GM18508 (cell line): Measurements from ENCODE around the gene CMTM4.
"Not testable (repeated sequence)": the region's sequence is repeated elsewhere in the genome, so short reads cannot be mapped to it uniquely, and the experiment has no call there.

ENCODE experiments used
- ATAC-seq: cut with Tn5 transposase; IDR thresholded peaks from one replicate; pipeline ENCODE4 v1.9.1; 2021; ENCODE audit warnings: moderate number of reproducible peaks; ENCODE audit not compliant: insufficient read depth, unreplicated experiment

The CMTM4 gene

DNA sequence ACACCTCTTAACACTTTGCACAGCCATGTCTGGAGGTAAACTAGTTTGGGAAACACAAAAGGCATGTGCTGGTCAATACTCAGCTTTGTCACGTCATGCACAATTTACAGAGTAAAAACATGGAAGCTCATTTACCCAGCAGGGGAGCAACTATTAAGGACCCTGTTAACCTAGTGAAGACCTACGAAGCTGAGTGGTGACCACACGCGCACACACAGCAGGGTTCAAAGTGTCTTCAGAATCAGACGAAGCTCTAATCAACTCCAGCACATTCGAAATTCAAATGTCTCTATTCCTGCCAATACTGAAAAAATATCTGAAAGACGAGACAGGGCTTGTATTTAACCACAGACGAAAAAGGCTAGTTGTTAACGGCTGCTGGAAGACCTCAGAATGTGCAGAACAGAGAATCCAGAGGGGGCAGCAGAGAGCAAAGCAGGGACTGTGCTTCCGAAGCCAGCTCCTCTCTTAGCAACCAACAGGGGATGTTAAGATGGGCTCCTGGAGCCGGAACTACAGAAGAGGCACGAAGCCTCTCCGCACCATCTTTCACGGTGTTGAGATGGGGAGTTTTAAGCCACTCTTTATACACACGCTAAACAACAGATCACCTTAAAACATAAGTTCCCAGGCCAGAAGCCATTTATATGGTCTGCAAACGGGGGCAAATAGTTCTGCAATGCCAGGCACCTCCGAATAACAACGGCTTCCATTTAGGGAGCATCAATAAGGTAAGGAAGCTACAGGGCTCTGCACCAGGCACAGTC lies 45.7 kb downstream of the CMTM4 start:
- ATAC-seq = no peak

DNA sequence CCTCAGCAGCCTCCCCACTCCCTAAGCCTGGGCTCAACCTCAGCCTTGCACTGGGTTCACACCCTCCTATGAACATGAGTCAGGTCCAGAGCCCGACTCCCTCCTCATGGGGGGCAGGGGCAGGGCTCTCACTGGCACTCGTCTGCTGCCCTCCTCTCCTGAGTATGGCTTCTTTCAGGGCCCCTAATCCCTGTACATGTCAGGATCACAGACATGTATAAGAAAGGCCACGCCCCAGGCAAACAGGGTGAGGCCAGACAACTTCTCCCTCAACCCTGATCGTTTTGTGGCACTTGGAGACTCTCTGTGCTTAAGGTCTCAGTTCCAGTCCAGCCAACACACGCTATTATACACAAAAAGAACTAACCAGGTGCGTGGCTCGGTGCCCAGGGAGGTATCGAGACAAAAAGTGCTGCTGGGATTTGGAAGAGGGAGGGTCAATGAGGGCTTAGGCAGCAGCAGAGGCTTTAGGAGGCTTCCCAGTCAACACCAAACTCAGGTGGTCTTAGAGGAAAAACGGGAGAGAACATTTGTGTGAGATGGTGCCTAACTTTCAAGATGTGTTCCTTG lies 46.8 kb downstream of the CMTM4 start:
- ATAC-seq = no peak

DNA sequence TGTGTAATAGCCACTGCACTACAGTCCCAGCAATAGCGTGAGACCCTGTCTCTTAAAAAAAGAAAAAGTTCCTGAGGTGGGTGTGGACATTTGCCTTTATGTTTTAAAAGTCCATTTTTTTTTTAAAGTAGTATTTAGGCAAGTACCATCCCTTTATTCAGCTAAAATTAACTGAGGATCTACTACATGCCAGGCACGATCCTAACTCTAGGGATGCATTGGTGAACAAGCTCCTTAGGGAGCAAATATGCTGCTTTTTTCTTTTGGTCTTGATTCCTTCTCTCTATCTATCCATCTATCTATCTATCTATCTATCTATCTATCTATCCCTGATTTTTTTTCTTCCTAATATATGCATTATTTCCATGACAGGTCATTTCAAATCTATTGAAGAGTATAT lies 47.4 kb downstream of the CMTM4 start:
- ATAC-seq = no peak

DNA sequence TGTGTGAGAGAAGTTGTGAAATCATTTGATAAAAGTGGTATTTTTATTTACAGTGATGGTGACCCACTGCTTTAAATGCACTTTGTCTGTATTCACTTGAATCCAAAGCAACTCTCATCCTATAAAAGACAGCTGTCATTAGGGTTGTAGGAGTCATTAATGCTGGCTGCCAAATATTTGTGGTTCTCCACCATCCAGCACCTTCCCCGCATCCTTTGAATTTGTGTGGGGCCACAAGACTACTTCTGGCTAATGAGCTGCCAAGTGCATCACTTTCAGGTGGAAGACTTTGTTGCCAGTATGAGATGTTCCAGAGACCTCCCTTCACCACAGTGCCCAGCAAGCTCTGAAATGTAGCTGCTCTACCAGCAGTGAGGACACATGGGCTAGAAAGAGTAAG lies 48.7 kb downstream of the CMTM4 start:
- no peak for ATAC-seq

DNA sequence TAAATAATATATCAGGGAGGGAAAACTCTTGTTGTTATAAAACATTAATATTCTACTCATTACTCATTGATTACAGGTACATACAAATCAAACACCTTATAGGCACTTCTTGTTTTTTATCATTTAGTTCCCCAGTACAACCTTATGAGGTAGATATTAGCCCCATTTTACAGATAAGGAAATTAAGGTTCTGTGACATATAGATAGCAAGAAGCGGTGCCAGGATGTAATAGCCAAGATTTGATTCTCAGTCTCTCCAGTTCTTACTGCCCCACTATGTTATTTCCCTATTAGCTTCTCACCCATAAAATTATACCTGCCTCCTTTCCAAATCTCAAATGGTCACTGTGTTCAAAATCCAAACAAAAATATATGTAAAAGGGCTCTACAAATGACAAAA lies 55.2 kb downstream of the CMTM4 start:
- no peak for ATAC-seq

DNA sequence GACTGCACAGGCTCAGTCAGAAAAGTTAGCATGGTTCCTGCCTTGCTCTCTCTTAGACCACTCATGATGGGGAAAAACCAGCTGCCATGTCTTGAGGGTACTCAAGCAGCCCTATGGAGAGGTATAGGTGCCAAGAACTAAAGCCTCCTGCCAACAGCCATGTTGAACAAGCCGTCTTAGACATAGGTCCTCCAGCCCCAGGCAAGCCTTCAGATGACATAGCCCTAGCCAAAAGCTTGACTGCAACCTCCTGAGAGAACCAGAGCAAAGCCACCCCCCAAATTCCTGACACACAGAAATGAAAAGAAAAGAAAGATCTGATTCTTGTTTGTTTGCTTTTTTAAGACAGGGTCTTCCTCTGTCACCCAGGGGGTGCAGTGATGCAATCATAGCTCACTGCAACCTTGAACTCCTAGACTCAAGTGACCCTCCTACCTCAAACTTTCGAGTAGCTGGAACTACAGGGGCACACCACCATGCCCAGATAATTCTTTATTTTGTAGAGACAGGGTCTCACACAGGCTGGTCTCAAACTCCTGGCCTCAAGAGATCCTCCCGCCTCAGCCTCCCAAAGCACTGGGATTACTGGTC lies 55.7 kb downstream of the CMTM4 start:
- no peak for ATAC-seq

DNA sequence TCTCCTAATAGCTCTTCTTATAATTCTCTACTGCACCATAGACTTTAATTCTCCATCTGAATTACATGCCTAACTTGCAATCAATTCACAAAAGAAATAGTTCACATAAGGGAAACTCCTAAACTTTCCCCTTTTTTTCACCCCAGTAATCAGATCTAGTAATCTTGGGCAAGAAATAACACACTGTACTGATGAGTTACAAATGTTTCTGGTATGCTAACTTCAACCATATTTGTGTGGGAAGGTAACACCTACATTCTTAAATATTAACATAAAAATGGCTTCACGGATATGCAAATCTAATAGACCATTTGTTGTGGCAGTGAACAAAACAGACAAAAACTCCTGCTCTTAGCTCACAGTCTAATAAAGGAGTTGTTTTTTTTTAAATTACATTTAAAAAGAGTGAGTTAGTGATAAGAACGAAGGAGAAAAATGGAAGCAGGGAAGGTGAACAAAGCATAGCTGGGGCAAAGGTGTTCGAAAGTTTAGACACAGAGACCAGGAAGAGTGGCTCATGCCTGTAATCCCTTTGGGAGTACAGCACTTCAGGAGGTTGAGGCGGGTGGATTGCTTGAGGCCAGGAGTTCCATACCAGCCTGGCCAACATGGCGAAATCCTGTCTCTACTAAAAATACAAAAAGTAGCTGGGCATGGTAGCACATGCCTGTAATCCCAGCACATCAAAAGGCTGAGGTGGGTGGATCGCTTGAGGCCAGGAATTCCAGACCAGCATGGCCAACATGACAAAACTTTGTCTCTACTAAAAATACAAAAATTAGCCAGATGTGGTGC lies 57.3 kb downstream of the CMTM4 start:
- ATAC-seq = no peak

DNA sequence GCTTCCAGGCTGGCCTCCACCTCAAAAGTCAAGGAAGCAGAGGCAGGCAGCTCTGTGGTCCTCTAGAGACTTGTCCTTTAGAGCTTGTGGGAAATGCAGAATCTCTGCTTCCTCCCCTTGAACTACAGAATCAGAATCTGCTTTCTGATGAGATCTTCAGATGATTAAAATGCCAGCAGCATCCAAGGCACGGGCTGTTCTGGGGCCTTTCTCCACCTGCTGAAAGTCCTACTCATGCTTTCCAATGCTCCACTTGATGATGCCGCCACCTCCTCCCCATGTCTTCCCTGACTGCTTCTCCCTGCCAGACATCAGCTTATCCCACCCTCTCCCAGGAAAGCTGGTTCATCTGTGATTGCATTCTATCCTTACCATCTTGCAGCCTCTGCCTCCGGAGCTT lies 58.7 kb downstream of the CMTM4 start:
- no peak for ATAC-seq

DNA sequence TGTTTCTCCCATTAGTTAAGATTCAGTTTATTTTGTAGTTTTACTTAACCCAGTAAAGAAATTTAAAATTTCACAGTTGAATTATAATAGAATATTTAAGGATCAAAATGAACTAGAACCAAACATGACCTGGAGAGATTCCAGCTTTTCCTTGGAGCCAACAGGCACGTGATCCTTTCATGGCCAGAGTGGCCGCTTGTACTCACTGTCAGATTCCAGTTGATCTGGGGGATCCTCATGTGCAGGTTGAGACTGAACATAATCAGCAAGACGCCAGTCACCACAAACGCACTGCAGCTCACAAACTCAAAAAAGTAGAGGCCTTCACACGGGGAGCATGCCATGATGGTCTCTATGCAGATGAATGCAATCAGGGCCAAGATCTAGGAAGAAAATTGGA lies 60.3 kb downstream of the CMTM4 start:
- no peak for ATAC-seq

DNA sequence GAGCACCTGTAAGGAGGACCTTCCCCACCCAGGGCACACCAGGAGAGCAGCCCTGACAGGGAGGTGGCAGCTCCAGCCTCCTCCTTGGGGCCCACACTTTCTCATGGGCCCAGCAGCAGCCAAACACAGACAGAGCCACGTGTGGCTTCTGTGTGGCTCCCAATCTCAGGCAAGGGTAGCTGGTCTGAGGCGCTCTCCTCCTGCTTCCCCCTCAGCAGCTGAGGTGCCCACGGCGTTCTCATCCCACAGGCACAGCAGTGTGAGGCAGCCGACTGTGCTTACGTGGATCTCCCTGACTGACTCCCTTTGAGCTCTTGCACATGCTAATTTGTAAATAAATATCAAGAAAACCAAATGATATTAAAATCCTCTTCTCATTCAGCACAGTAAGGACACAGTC lies 61.1 kb downstream of the CMTM4 start:
- ATAC-seq = no peak

DNA sequence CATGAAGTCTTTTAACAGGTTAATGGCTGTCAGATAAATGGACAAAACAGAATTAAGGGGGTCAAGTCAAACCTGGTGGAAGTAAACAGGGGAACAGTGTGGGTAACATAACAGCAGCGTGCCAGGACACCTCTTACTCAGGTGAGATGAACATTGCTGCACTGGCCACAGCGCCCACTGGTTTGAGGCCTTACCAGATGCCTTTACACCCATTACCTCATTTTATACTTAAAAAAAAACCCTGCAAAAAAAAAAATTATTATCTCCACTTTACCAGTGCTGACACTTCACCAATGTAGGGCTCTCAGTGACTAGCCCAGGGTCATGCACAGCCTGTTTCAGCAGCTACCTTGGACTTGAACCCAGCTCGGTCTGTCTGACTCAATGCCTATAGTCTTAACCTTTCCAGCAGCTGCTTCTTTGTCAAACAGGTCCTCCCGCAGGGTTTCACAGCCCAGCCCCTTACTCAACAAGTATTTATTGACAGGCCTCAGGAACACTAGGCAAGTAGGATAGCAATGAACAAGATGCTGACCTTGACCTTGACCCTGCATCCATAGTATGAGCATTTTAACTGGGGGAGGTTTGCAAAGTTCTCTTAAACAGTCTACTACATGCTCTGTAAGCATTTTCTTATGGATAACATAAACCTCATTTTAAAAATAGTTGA lies 61.9 kb downstream of the CMTM4 start:
- no peak for ATAC-seq

DNA sequence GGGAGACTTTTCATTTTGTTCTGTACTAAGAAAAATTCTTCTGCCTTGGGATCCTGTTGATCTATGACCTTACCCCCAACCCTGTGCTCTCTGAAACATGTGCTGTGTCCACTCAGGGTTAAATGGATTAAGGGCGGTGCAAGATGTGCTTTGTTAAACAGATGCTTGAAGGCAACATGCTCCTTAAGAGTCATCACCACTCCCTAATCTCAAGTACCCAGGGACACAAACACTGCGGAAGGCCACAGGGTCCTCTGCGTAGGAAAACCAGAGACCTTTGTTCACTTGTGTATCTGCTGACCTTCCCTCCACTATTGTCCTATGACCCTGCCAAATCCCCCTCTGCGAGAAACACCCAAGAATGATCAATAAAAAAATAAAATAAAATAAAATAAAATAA lies 65.0 kb downstream of the CMTM4 start:
- not testable (repeated sequence) for ATAC-seq

DNA sequence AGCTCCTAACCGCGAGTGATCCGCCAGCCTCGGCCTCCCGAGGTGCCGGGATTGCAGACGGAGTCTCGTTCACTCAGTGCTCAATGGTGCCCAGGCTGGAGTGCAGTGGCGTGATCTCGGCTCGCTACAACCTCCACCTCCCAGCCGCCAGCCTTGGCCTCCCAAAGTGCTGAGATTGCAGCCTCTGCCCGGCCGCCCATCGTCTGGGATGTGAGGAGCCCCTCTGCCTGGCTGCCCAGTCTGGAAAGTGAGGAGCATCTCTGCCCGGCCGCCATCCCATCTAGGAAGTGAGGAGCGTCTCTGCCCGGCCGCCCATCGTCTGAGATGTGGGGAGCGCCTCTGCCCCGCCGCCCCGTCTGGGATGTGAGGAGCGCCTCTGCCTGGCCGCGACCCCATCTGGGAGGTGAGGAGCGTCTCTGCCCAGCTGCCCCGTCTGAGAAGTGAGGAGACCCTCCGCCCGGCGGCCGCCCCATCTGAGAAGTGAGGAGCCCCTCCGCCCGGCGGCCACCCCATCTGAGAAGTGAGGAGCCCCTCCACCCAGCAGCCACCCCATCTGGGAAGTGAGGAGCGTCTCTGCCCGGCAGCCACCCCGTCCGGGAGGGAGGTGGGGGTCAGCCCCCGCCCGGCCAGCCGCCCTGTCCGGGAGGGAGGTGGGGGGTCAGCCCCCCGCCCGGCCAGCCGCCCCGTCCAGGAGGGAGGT lies 65.8 kb downstream of the CMTM4 start:
- not testable (repeated sequence) for ATAC-seq

DNA sequence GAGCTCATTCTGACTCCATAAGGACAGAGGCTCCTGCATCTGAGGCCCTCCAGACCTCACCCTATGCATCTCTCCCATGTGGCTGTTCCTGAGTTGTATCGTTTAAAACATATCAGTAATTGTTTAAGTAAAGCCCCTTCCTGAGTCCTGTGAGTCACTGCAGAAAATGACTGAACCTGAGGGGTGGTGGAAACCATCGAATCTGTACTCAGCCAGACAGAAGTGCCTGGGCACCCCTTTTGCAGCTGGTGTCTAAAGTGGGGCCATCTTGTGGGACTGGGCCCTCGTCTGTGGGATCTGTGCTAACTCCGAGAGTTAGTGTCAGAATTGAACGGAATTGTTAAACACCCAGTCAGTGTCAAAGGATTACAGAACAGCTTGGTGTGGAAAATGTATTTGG lies 66.7 kb downstream of the CMTM4 start:
- no peak for ATAC-seq

DNA sequence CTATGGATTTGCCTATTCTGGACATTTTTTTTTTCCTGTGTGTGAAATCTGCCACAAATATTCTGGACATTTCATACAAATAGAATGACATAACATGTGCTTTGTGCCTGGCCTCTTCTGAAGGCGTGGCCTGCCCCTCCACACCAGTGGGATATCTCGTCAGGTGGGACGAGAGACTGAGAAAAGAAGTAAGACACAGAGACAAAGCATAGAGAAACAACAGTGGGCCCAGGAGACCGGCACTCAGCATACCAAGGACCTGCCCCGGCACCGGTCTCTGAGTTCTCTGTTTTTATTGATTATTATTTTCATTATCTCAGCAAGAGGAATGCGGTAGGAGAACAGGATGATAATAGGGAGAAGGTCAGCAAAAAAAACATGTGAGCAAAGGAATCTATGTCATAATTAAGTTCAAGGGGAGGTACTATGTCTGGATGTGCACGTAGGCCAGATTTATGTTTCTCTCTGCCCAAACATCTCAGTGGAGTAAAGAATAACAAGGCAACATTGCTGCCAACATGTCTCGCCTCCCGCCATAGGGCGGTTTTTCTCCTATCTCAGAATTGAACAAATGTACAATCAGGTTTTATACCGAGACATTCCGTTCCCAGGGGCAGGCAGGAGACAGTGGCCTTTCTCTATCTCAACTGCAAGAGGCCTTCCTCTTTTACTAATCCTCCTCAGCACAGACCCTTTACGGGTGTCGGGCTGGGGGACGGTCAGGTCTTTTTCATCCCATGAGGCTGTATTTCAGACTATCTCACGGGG lies 68.7 kb downstream of the CMTM4 start:
- ATAC-seq = not testable (repeated sequence)

DNA sequence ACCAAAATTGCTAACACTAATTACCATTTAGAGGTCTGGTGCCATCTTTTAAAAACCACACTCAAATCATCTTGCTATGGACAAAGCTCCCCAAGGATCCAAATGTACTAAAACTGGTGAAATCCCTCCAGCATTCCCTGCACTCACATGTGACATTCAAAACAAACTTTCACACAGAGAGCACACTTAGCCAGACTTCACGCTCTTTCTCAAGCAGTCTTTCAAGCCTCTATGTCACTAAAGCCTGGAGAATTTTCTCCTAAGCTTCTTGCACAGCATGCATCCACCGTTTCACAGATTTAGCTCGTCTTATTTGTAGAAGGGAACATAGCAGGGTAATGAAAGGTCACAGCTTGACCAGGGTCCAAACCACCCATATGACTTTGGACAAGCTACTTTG lies 72.8 kb downstream of the CMTM4 start:
- no peak for ATAC-seq

DNA sequence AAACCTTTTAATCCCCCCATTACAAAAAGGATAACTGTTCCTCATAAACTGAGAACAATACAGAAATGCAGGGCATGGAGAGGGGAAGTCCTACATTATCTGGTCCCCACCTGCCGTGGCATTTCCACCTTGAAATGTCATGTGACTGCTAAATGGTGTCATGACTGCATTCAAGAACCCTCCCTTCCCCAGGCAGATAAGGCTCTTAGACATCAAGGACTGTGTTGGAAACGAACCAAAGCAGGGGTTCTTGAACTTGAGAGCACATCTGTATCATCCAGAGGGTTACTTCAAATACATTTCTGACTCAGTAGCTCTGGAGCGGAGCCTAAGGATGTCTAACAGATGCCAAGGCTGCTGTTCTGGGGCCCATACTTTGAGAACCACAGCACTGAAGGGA lies 73.7 kb downstream of the CMTM4 start:
- ATAC-seq = no peak

DNA sequence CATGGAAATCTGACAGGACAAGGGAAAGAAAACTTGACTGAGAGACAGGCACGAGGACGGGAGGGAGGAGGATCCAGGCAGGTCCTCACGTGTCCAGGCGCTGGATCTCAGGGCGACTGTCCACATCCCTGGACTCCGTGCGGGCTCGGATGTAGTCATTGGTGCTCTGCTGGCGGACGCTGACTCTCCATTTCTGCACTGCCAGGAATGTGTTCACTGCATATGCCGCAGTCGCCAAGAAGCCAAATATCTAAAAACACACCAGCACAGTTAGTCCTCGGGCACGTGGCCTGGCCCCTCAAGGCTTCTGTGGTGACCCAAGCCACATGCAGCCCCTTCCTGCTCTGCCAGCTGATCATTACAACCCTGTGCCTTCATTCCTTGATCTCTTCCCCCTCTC lies 74.6 kb downstream of the CMTM4 start:
- no peak for ATAC-seq

DNA sequence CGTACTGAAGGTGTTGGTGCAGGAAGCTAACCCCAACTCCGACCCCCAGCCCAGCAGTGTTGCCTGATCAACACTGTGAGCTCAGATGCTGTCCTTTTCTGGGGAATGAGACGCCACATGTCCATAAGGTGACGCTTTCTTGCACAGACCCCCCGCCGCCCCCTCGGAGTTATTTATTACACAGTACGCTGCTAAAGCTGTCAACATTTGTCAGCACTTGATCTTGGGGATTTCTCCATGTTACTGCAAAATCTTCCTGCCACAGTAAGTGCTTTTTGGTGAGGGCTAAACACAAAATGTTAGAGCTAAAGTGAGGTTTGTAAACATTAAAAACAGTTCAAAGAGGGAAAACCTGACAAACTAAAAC lies 76.1 kb downstream of the CMTM4 start:
- no peak for ATAC-seq
